ENCODE data around the gene MMP20.

The MMP20 gene

DNA sequence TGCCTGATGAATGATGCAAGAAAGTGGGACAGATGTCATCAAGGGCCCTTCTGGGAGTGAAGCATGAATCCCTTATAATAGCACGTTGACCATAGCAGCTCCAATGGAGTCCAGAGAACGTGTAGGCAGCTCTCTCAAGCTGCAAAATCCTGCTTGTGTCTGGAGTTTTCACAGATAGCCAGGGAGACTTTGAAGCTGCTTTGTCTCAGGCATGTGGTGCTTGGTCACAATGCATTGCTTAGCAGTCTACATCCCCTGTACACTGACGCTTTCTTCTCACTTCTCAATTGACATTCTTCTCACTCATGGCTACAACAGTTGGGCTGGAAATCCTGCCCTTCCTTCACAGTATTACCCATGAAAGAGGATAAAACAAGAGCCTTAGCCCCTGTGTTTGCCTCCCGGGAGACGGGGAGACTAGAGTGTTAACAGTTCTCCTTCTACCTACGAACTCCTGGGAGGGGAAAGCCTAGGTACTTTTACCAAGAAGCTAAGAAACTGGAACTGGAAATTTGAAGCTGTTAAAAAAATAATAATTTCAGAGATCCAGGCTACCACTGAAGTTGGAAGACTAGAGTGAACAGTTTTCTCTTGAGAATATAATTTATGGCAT is 73.9 kb downstream of the MMP20 start:
- DNase-seq: no peak

- DNase-seq: no peak
Measured at GRCh38 chr11:102546923-102547471, 78.1 kb downstream of the MMP20 start.

- DNase-seq: no peak
Measured at GRCh38 chr11:102546427-102546826, 78.7 kb downstream of the MMP20 start.

GRCh38 chr11:102545701-102546100 is 79.4 kb downstream of the MMP20 start:
- DNase-seq: no peak

DNA sequence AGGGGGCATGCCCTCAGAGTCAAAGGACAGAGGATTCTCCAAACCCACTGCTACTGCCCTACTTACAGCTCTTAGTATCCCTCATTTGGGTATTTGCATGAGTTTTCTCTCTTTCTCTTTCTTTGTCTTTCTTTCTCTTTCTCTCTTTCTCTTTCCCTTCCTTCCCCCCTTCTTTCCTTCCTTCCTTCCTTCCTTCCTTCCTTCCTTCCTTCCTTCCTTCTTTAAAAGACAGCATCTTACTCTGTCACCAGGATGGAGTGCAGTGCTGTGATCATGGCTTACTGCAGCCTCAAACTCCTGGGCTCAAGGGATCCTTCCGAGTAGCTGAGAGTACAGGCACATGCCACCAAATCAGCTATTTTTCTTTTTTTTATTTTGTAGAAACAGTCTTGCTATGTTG is 80.5 kb downstream of the MMP20 start:
- no peak for DNase-seq

DNA sequence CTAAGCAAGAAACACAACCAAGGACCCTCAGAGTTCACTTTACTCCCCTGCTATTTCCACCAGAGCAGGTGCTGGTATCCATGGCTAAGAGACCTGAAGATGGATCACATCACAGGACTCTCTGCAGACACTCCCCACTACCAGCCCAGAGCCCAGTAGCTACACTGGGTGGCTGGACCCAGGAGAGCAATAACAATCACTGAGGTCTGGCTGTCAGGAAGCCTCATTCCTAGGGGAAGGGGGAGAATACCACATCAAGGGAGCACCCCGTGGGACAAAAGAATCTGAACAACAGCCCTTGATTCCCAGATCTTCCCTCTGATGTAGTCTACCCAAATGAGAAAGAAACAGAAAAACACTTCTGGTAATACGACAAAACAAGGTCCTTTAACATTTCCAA is 85.6 kb downstream of the MMP20 start:
- no peak for DNase-seq

DNA sequence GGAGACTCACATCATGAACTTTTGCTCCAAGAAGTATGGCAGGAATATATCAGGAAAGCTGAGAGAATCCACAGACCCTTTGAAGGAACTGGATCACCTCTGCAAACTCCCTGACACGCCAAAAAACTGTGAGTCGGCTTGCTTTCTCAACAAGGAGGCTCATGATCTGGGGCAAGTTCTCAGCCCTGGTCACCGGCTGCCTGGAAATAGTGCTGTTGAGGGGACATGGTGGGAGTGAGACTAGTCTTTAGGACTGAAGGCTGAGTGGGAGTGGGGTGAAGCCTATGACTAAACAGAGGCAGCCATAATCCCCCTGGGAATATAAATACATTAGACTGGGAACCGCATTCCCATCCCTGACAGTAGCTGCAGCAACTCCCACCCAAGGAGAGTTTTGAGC is 86.2 kb downstream of the MMP20 start:
- DNase-seq: no peak

- DNase-seq: no peak
Measured at GRCh38 chr11:102534261-102534872, 90.8 kb downstream of the MMP20 start.

GRCh38 chr11:102530558-102530957 is 94.6 kb downstream of the MMP20 start, which contains the start of gene MMP7:
MMP7 (minus strand) TSS chr11:102530747; CDS start chr11:102530700, 47 bp downstream.
- no peak for DNase-seq

- DNase-seq: no peak
Measured at GRCh38 chr11:102528618-102529017, 96.5 kb downstream of the MMP20 start.

- no peak for DNase-seq
Measured at GRCh38 chr11:102527684-102528083, 97.4 kb downstream of the MMP20 start.

DNA sequence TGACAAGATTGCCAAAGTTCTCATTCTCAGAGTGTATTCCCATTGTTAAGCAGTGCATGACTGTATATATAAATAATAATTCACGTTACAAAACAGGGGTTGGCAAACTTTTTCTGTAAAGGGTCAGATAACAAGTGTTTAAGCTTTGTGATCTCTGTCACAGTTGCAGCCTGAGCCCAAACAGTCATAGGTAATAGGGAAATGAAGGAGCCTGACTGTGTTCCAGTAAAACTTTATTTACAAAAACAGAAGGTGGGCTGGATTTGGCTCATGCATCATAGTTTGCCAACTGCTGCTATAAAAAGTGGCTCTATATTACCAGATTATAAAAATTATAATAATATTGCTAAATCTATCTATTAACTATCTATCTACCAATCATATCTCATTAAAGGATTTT is 98.1 kb downstream of the MMP20 start:
- no peak for DNase-seq
